ENCODE results near the gene TMA16.

DNA sequence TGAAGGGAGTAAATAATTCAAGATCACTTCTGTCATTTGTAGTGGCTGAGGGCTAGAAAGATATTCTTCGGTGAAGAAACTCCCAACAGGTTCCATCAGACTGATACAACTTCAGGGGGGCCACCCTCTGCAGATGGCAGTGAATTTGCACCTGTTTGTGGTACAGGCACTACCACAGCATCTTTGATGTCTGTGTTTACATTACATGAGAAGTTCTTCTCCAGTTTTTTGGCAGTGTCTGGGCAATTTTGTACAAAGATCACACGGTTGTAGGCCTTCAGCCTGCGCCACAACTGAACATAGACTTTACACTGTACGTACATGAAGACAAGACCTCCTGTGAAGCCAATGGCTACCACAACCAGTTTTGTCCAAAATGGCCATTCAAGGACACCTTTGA lies 34.2 kb downstream of the TMA16 start:
- TF ChIP-seq ZNF274 (IDR thresholded peaks at IDR 0.05; ENCODE audit: low read depth, low read length) (no peak), YY1 (IDR thresholded peaks at IDR 0.05; ENCODE audit: insufficient read depth, insufficient read length) (no peak), SUZ12 (IDR thresholded peaks at IDR 0.05; ENCODE audit: extremely low read depth, insufficient read depth, insufficient read length) (no peak)
